VCaP (cell line): ENCODE results near the gene SOX12.
A peak's percentile ranks its signal among the peaks of the same experiment; 100 is the strongest.

ENCODE experiments used
- H3K27ac ChIP-seq: fragments of 450-650 bp; 2 replicates; pipeline ENCODE4 v1.5.1; 2017
- TF ChIP-seq, protein P1 (sequence below): fragments of 450-650 bp; conservative IDR thresholded peaks from 2 replicates; pipeline ENCODE4 v1.5.1; 2017; ENCODE audit warnings: mild to moderate bottlenecking, moderate library complexity

SOX12 gene

DNA sequence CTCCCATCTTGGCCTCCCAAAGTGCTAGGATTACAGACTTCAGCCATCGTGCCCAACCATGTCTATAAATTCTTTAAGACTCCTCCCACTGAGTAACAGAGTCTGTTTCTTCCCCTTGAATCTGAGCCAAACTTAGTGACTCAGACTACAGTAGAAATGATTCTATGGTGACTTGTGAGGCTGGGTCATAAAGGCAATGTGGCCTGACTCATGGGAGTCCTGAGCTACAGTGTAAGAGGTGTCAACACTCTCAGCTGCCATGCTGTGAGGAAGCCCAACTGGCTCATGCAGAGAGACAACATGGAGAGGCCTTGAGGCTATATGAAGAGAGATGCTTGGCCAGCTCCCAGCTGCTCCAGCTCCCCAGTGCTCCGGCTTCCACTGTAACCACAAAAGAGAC is 16.3 kb downstream of the SOX12 start:
- H3K27ac ChIP-seq = no peak overlapping the region
- TF ChIP-seq, protein P1, sequence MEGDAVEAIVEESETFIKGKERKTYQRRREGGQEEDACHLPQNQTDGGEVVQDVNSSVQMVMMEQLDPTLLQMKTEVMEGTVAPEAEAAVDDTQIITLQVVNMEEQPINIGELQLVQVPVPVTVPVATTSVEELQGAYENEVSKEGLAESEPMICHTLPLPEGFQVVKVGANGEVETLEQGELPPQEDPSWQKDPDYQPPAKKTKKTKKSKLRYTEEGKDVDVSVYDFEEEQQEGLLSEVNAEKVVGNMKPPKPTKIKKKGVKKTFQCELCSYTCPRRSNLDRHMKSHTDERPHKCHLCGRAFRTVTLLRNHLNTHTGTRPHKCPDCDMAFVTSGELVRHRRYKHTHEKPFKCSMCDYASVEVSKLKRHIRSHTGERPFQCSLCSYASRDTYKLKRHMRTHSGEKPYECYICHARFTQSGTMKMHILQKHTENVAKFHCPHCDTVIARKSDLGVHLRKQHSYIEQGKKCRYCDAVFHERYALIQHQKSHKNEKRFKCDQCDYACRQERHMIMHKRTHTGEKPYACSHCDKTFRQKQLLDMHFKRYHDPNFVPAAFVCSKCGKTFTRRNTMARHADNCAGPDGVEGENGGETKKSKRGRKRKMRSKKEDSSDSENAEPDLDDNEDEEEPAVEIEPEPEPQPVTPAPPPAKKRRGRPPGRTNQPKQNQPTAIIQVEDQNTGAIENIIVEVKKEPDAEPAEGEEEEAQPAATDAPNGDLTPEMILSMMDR = no peak

GRCh38 chr20:343107-343506 is 17.8 kb downstream of the SOX12 start:
- H3K27ac ChIP-seq = no peak overlapping the region
- TF ChIP-seq, protein P1 = no peak

DNA sequence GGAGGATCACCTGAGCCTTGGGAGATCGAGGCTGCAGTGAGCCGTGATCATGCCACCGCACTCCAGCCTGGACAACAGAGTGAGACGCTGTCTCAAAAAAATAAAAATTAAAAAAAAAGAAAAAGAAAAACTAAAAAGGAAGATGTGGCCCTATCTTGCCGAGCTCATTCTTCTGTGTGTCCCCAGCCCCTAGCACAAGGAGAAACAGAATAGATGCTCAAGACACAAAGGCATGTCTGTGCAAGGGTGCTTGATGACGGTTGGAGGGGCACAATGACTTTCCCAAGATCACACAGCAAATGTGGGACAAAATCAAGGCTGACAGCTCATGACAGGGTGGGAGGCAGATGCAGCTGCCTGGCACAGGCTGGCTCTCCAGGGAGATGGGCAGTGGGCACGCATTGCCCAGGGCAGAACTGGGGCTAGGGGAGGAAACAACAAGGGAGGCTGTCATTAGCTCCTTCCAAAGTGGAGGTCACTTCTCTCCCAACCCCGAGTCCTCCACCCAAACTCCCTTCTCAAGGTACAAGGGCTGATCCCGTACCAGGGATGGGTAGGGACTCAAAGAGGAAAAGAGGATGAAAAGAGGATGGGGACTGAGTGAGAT is 20.8 kb downstream of the SOX12 start:
- TF ChIP-seq, protein P1 = no peak
- peak overlapping the region; percentile 97 for H3K27ac ChIP-seq

GRCh38 chr20:346640-347316 is 21.4 kb downstream of the SOX12 start, which contains the start of gene NRSN2:
NRSN2 (plus strand) TSS chr20:347111; CDS start chr20:349644, 2,533 bp downstream.
- TF ChIP-seq, protein P1 = no peak
- peak within 1 kb of the TSS; percentile 97 for H3K27ac ChIP-seq

DNA sequence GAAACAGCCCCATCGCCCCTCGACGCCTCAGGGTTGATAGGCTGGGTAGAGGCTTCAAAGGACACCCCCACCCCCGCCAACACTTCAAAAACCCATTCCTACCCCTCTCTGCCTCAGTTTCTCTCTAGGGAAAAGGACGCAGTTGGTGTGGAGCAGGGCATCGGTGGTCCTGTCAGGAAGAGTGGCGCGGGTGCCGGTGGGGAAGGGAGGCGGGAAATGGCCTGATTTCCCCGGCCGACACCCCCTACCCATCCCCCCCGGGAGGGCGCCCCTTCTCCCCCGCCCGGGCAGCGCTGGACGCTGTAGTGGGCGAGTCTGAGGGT is 21.9 kb downstream of the SOX12 start:
- TF ChIP-seq, protein P1 = no peak
- peak overlapping the region; percentile 97 for H3K27ac ChIP-seq

GRCh38 chr20:347640-348484 is 22.5 kb downstream of the SOX12 start:
- TF ChIP-seq, protein P1 = no peak
- peak overlapping the region; percentile 97 for H3K27ac ChIP-seq
